RPMI8226 (cell line): ENCODE results near the gene GPHN.

Experiments
- DNase-seq: peaks from one replicate; pipeline ENCODE4 v3.0.0-alpha.2; 2015

Gene GPHN

GRCh38 chr14:66507722-66508546, at the start of gene GPHN:
Gene GPHN, plus strand, starts transcription at chr14:66508147.
- peak; percentile 93 for DNase-seq

- no peak for DNase-seq
Measured at GRCh38 chr14:66459603-66460002, 48.3 kb upstream of the GPHN start.

GRCh38 chr14:66464261-66464660, 43.7 kb upstream of the GPHN start:
- DNase-seq = no peak

GRCh38 chr14:66468778-66469367, 39.1 kb upstream of the GPHN start:
- DNase-seq = no peak

- DNase-seq = no peak
Measured at GRCh38 chr14:66471584-66471983, 36.4 kb upstream of the GPHN start.

- no peak for DNase-seq
Measured at GRCh38 chr14:66472251-66472650, 35.7 kb upstream of the GPHN start.

- no peak for DNase-seq
Measured at GRCh38 chr14:66473223-66473622, 34.7 kb upstream of the GPHN start.

GRCh38 chr14:66476964-66477363, 31.0 kb upstream of the GPHN start:
- no peak for DNase-seq

GRCh38 chr14:66477567-66477966, 30.4 kb upstream of the GPHN start:
- peak; percentile 2 for DNase-seq

GRCh38 chr14:66482873-66483272, 25.1 kb upstream of the GPHN start:
- DNase-seq = no peak

GRCh38 chr14:66483322-66483721, 24.6 kb upstream of the GPHN start:
- no peak for DNase-seq

GRCh38 chr14:66485029-66485428, 22.9 kb upstream of the GPHN start:
- no peak for DNase-seq

- DNase-seq = no peak
Measured at GRCh38 chr14:66485910-66486421, 22.0 kb upstream of the GPHN start, which contains the start of gene CCDC196. Gene CCDC196, plus strand, starts transcription at chr14:66486371. Its CDS starts 132 bp downstream, at chr14:66486503.

- DNase-seq = no peak
Measured at GRCh38 chr14:66487164-66487563, 20.8 kb upstream of the GPHN start.

GRCh38 chr14:66490143-66491111, 17.5 kb upstream of the GPHN start:
- DNase-seq = no peak

- DNase-seq = no peak
Measured at GRCh38 chr14:66493750-66494149, 14.2 kb upstream of the GPHN start.

- peak; percentile 59 for DNase-seq
Measured at GRCh38 chr14:66495218-66496098, 12.5 kb upstream of the GPHN start.

GRCh38 chr14:66496188-66496807, 11.6 kb upstream of the GPHN start:
- DNase-seq = no peak

- DNase-seq = no peak
Measured at GRCh38 chr14:66496911-66497310, 11.0 kb upstream of the GPHN start.

GRCh38 chr14:66498311-66498710, 9.6 kb upstream of the GPHN start:
- no peak for DNase-seq

GRCh38 chr14:66501592-66501991, 6.4 kb upstream of the GPHN start:
- no peak for DNase-seq
